WERI-Rb-1 (cell line): ENCODE measurements around the gene ZCCHC24.

Experiments
- DNase-seq: peaks from one replicate; pipeline ENCODE4 v3.0.0-alpha.2; 2020
- H3K27ac ChIP-seq: fragments of 250-450 bp; sonication (Bioruptor Pico); 2 replicates; pipeline ENCODE4 v1.5.1; 2020; ENCODE audit warnings: mild to moderate bottlenecking, moderate library complexity
- H3K27me3 ChIP-seq: fragments of 250-450 bp; sonication (Bioruptor Pico); 2 replicates; pipeline ENCODE4 v1.5.1; 2021; ENCODE audit warnings: mild to moderate bottlenecking, low read depth, moderate library complexity; ENCODE audit not compliant: insufficient read depth, severe bottlenecking
- H3K36me3 ChIP-seq: fragments of 250-450 bp; sonication (Bioruptor Pico); 2 replicates; pipeline ENCODE4 v1.5.1; 2020; ENCODE audit warnings: mild to moderate bottlenecking, moderate library complexity
- H3K4me3 ChIP-seq: 2 replicates; pipeline ENCODE4 v1.5.1; 2011; ENCODE audit warnings: low read depth, mild to moderate bottlenecking, control low read depth, low read length
- H3K9me3 ChIP-seq: fragments of 250-450 bp; sonication (Bioruptor Pico); 2 replicates; pipeline ENCODE4 v1.5.1; 2021; ENCODE audit warnings: mild to moderate bottlenecking, moderate library complexity; ENCODE audit not compliant: severe bottlenecking
- CTCF ChIP-seq: IDR thresholded peaks from 2 replicates; pipeline ENCODE4 v1.5.1; 2011; ENCODE audit warnings: low read depth, mild to moderate bottlenecking, control low read depth, inconsistent platforms, low read length

Gene ZCCHC24

GRCh38 chr10:79393221-79393923 lies 52.1 kb downstream of the ZCCHC24 start:
- TF ChIP-seq CTCF = no peak
- no peak for DNase-seq
- no peaks in the 10 kb centered on the region for H3K9me3 ChIP-seq
- H3K27me3 ChIP-seq = no peaks in the 10 kb centered on the region
- H3K4me3 ChIP-seq = no peak overlapping the region
- H3K27ac ChIP-seq = no peak overlapping the region
- H3K36me3 ChIP-seq = no peaks in the 10 kb centered on the region

- Histone ChIP-seq H3K27me3 (no peaks in the 10 kb centered on the region), H3K9me3 (no peaks in the 10 kb centered on the region), H3K27ac (no peak overlapping the region), H3K4me3 (no peak overlapping the region), H3K36me3 (no peaks in the 10 kb centered on the region)
- DNase-seq = no peak
- TF ChIP-seq CTCF = no peak
These were observed 52.8 kb downstream of the ZCCHC24 start for GRCh38 chr10:79392506-79393176.

- TF ChIP-seq CTCF = no peak
- no peak for DNase-seq
- no peaks in the 10 kb centered on the region for H3K27me3 ChIP-seq
- no peaks in the 10 kb centered on the region for H3K9me3 ChIP-seq
- no peaks in the 10 kb centered on the region for H3K36me3 ChIP-seq
- H3K27ac ChIP-seq = no peak overlapping the region
- H3K4me3 ChIP-seq = no peak overlapping the region
These were observed 53.4 kb downstream of the ZCCHC24 start for GRCh38 chr10:79392020-79392398.

GRCh38 chr10:79391231-79392019 lies 54.0 kb downstream of the ZCCHC24 start:
- DNase-seq = peak; percentile 4
- TF ChIP-seq CTCF = no peak

GRCh38 chr10:79390551-79391229 lies 54.7 kb downstream of the ZCCHC24 start:
- peak; percentile 6 for DNase-seq
- H3K27me3 ChIP-seq = no peaks in the 10 kb centered on the region
- TF ChIP-seq CTCF = no peak
- no peaks in the 10 kb centered on the region for H3K9me3 ChIP-seq
- no peak overlapping the region for H3K27ac ChIP-seq
- no peak overlapping the region for H3K4me3 ChIP-seq
- no peaks in the 10 kb centered on the region for H3K36me3 ChIP-seq

More at GRCh38 chr10:79391231-79392019, 54.0 kb downstream of the ZCCHC24 start:
- no peaks in the 10 kb centered on the region for H3K36me3 ChIP-seq
- H3K9me3 ChIP-seq = no peaks in the 10 kb centered on the region
- no peak overlapping the region for H3K4me3 ChIP-seq
- no peak overlapping the region for H3K27ac ChIP-seq
- no peaks in the 10 kb centered on the region for H3K27me3 ChIP-seq
